Keratinocyte (primary cell): Measurements from ENCODE around the gene GNPTG. TPM values are rescaled to one million over a fixed set of nuclear protein-coding genes. Genes with fewer than 3 reads are reported as not detected.

ENCODE experiments used
- DNase-seq: peaks from one replicate; pipeline ENCODE4 v3.0.0-alpha.2; 2011; ENCODE audit warnings: low read depth, missing footprints, low spot score
- FAIRE-seq: peaks from 2 replicates; lab custom pipeline; 2011; peaks lifted over from hg19 to GRCh38; lab: Jason Lieb, UNC
- H2AFZ ChIP-seq: 2 replicates; pipeline ENCODE4 v1.6.0; 2012; ENCODE audit warnings: low read length, control low read depth, inconsistent platforms; ENCODE audit not compliant: control insufficient read depth
- H3K27ac ChIP-seq: 2 replicates; pipeline ENCODE4 v1.5.1; 2011; ENCODE audit warnings: low read length; ENCODE audit not compliant: control insufficient read depth, insufficient read depth
- H3K27me3 ChIP-seq: 3 replicates; pipeline ENCODE4 v1.6.0; 2011; ENCODE audit warnings: low read length; ENCODE audit not compliant: control insufficient read depth, insufficient read depth; ENCODE audit errors: extremely low read depth
- H3K36me3 ChIP-seq, 2 experiments: 2 replicates in 1 of 2; 3 replicates in 1 of 2; pipeline ENCODE4 v1.5.1; 2011; ENCODE audit warnings: low read length in 2 of 2, mild to moderate bottlenecking in 1 of 2; ENCODE audit not compliant: control insufficient read depth in 2 of 2, insufficient read depth in 2 of 2; ENCODE audit errors: extremely low read depth in 1 of 2
- H3K4me1 ChIP-seq: 3 replicates; pipeline ENCODE4 v1.5.1; 2011; ENCODE audit warnings: low read length; ENCODE audit not compliant: control insufficient read depth, insufficient read depth; ENCODE audit errors: extremely low read depth
- H3K4me2 ChIP-seq: 3 replicates; pipeline ENCODE4 v1.6.0; 2011; ENCODE audit warnings: low read depth, low read length; ENCODE audit not compliant: control insufficient read depth, insufficient read depth; ENCODE audit errors: extremely low read depth
- H3K4me3 ChIP-seq, 3 experiments: fragments of 200-600 bp in 1 of 3; sonication (generic) in 1 of 3; 2 replicates in 2 of 3; 3 replicates in 1 of 3; pipeline ENCODE4 v1.5.1; 2011 to 2016; ENCODE audit warnings: low read length in 3 of 3, mild to moderate bottlenecking in 3 of 3, control low read depth in 2 of 3, inconsistent platforms in 1 of 3, low read depth in 1 of 3, mixed read lengths in 1 of 3, mixed run types in 1 of 3, moderate library complexity in 1 of 3; ENCODE audit not compliant: control insufficient read depth in 2 of 3, insufficient read depth in 2 of 3; ENCODE audit errors: extremely low read depth in 1 of 3
- H3K79me2 ChIP-seq: 2 replicates; pipeline ENCODE4 v1.6.0; 2012; ENCODE audit warnings: low read length; ENCODE audit not compliant: control insufficient read depth, insufficient read depth
- H3K9ac ChIP-seq: 3 replicates; pipeline ENCODE4 v1.6.0; 2011; ENCODE audit warnings: low read length; ENCODE audit not compliant: control insufficient read depth, insufficient read depth; ENCODE audit errors: extremely low read depth
- H3K9me1 ChIP-seq: 3 replicates; pipeline ENCODE4 v1.6.0; 2011; ENCODE audit warnings: low read length; ENCODE audit not compliant: control insufficient read depth, insufficient read depth; ENCODE audit errors: extremely low read depth
- H3K9me3 ChIP-seq: 2 replicates; pipeline ENCODE4 v1.5.1; 2012; ENCODE audit warnings: low read depth, low read length; ENCODE audit not compliant: control insufficient read depth
- H4K20me1 ChIP-seq: 3 replicates; pipeline ENCODE4 v1.6.0; 2011; ENCODE audit warnings: low read length; ENCODE audit not compliant: control insufficient read depth, insufficient read depth; ENCODE audit errors: extremely low read depth
- EZH2 ChIP-seq: IDR thresholded peaks from one replicate; pipeline ENCODE4 v1.6.1; 2012; ENCODE audit warnings: inconsistent platforms, mild to moderate bottlenecking, low read length, moderate library complexity
- dilution Hi-C: fragments of 300-500 bp; cut with MboI; formaldehyde crosslinking; loops from one replicate; pipeline ENCODE4 v1.7.0; 2020; ENCODE audit warnings: low sequenced_read_pairs; ENCODE audit not compliant: extremely low pct_ligation_motif_present
- polyA plus RNA-seq, 5 experiments: library from polyadenylated mRNA; depleted of rRNA in 3 of 5; stranded (reverse) in 3 of 5; stranded (forward) in 1 of 5; unstranded in 1 of 5; fragments of >200 nt; gene quantifications; 1 replicate in 1 of 5; 2 replicates in 3 of 5; 3 replicates in 1 of 5; pipeline versions ENCODE4 v1.2.1 to v1.2.3, GENCODE V29; 2011 to 2012; ENCODE audit warnings: missing spikeins in 2 of 5, low read depth in 1 of 5, low replicate concordance in 1 of 5
- TF ChIP-seq, protein P1 (sequence below), 3 experiments: IDR thresholded peaks in 1 of 3; conservative IDR thresholded peaks in 1 of 3; optimal IDR thresholded peaks in 1 of 3; 2 replicates in 2 of 3; 3 replicates in 1 of 3; pipeline versions ENCODE3 to v1.5.1; 2011; ENCODE audit warnings: low read length in 3 of 3, mild to moderate bottlenecking in 3 of 3, moderate library complexity in 2 of 3, control low read depth in 1 of 3, inconsistent platforms in 1 of 3; ENCODE audit not compliant: insufficient read depth in 2 of 3; ENCODE audit errors: extremely low read depth in 1 of 3

GNPTG gene
- polyA plus RNA-seq, 1 donor (not counting 4 experiments of a cell fraction or from before 2014, with no cell fraction given) = 30.9 TPM

GRCh38 chr16:1371054-1371978, 19.6 kb downstream of the GNPTG start:
- FAIRE-seq (no peak), DNase-seq (no peak)
- Histone ChIP-seq H4K20me1 (no peaks in the 10 kb centered on the region), H3K9me3 (no peaks in the 10 kb centered on the region), H3K4me3 (no peak overlapping the region), H3K27ac (no peak overlapping the region), H3K4me2 (no peak overlapping the region), H3K4me1 (no peaks in the 10 kb centered on the region), H3K27me3 (no peaks in the 10 kb centered on the region), H3K79me2 (no peaks in the 10 kb centered on the region), H3K36me3 (peaks cover 0 to 6% of the 10 kb centered on the region in 2 experiments), H3K9me1 (no peaks in the 10 kb centered on the region), H3K9ac (no peak overlapping the region), H2AFZ (no peak overlapping the region)
- dilution Hi-C loops = no loop called here
- no peak for TF ChIP-seq EZH2
- TF ChIP-seq, protein P1, sequence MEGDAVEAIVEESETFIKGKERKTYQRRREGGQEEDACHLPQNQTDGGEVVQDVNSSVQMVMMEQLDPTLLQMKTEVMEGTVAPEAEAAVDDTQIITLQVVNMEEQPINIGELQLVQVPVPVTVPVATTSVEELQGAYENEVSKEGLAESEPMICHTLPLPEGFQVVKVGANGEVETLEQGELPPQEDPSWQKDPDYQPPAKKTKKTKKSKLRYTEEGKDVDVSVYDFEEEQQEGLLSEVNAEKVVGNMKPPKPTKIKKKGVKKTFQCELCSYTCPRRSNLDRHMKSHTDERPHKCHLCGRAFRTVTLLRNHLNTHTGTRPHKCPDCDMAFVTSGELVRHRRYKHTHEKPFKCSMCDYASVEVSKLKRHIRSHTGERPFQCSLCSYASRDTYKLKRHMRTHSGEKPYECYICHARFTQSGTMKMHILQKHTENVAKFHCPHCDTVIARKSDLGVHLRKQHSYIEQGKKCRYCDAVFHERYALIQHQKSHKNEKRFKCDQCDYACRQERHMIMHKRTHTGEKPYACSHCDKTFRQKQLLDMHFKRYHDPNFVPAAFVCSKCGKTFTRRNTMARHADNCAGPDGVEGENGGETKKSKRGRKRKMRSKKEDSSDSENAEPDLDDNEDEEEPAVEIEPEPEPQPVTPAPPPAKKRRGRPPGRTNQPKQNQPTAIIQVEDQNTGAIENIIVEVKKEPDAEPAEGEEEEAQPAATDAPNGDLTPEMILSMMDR (optimal IDR thresholded peaks at IDR 0.05 in 1 of 3, IDR thresholded peaks at IDR 0.05 in 1 of 3, conservative IDR thresholded peaks at IDR 0.05 in 1 of 3; ENCODE audit: extremely low read depth in 1 of 3, insufficient read depth in 2 of 3, low read length in 3 of 3) = no peak

DNA sequence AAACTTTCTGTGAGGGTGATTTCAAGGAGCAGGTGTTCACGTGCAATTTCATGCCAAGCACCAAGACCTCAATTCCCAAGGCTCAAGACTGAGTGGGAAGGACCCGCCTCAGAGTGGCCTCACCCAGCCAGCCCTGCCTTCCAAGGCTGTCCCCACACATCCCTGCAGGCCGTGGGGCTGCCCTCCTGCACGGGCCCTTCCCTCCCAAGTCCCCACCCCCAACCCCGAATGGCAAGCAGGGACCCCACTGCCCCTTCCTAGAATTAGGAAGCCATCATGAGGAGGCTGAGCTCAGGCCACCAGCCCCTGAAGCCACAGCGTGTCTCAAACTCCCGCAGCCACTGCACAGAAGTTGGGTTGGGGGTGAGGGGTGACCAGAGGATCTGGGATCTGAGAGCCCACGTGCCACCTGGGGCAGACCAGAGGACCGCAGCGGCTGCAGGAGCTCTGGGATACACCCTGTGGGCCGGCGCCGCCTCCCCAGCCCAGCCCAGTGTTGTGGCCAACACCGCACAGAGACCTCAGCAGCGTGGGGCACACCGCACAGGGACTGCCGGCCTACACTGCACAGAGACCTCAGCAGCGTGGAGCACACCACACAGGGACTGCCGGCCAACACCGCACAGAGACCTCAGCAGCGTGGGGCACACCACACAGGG, 20.7 kb downstream of the GNPTG start:
- Histone ChIP-seq H2AFZ (no peak overlapping the region), H3K9ac (no peak overlapping the region), H3K9me1 (no peaks in the 10 kb centered on the region), H3K4me3 (no peak overlapping the region), H3K79me2 (no peaks in the 10 kb centered on the region), H3K9me3 (no peaks in the 10 kb centered on the region), H3K4me2 (no peak overlapping the region), H3K4me1 (no peaks in the 10 kb centered on the region), H3K27me3 (no peaks in the 10 kb centered on the region), H3K36me3 (peaks cover 0 to 2% of the 10 kb centered on the region in 2 experiments), H3K27ac (no peak overlapping the region), H4K20me1 (no peaks in the 10 kb centered on the region)
- dilution Hi-C loops = no loop called here
- TF ChIP-seq EZH2 = no peak
- TF ChIP-seq, protein P1 (optimal IDR thresholded peaks at IDR 0.05 in 1 of 3, IDR thresholded peaks at IDR 0.05 in 1 of 3, conservative IDR thresholded peaks at IDR 0.05 in 1 of 3; ENCODE audit: extremely low read depth in 1 of 3, insufficient read depth in 2 of 3, low read length in 3 of 3) = no peak
- DNase-seq = no peak
- FAIRE-seq = no peak
